ENCODE results near the gene PRDX1. TPM values are rescaled to one million over a fixed set of nuclear protein-coding genes. Genes with fewer than 3 reads are reported as not detected.

Gene PRDX1
- total RNA-seq, 1 experiment from 2014 or later, result 967 TPM

- Histone ChIP-seq H3K4me2 (ENCODE audit: low read length) (no peak overlapping the region), H3K27me3 (ENCODE audit: low read length) (no peaks in the 10 kb centered on the region), H3K79me2 (ENCODE audit: low read length) (no peaks in the 10 kb centered on the region), H3K9me3 (ENCODE audit: low read length) (no peaks in the 10 kb centered on the region), H3K9ac (ENCODE audit: low read length) (no peak overlapping the region), H3K36me3 (ENCODE audit: low read depth, low read length) (peaks cover 33% of the 10 kb centered on the region), H3F3A (ENCODE audit: low read length, unreplicated experiment) (no peaks in the 10 kb centered on the region), H3K4me3 (ENCODE audit: low read length) (no peak overlapping the region), H2AFZ (ENCODE audit: low read length) (no peak overlapping the region), H4K20me1 (ENCODE audit: low read length) (no peaks in the 10 kb centered on the region), H3K9me2 (replicated peaks; ENCODE audit: low read length) (no peaks in the 10 kb centered on the region), H3K4me1 (ENCODE audit: insufficient read depth, low read length) (no peaks in the 10 kb centered on the region), H3K27ac (ENCODE audit: low read length) (no peak overlapping the region)
- peak; percentile 91 for ATAC-seq
- BruUV-seq (replicated peaks), result no TSS peak
- intact Hi-C loops (cut with micrococcal nuclease), result loop anchor here (1.0 kb wide), 3 partner anchors 58 to 210 kb away; partner anchors contain the start of genes CCDC163 and MMACHC
- no peak for TF ChIP-seq EZH2 (IDR thresholded peaks at IDR 0.05; ENCODE audit: low read length, unreplicated experiment)
- peak; percentile 96 for TF ChIP-seq CTCF (conservative IDR thresholded peaks at IDR 0.05; ENCODE audit: low read depth, low read length)
- ChIA-PET POLR2A (ENCODE audit: unreplicated experiment) (interaction anchor here (1.1 kb wide), 1 partner anchor 48 kb away, joined by 4 read pairs; the partner anchor contains the start of gene PRDX1), CTCF (interaction anchor here (0.6 to 1.0 kb wide), 3 partner anchors 48 to 57 kb away, joined by 3 to 5 read pairs (median 5); partner anchors contain the start of gene PRDX1)
- peak; percentile 88 for DNase-seq
Observed at GRCh38 chr1:45569962-45570581, 48.4 kb upstream of the PRDX1 start.

- ChIA-PET POLR2A (ENCODE audit: unreplicated experiment) (interaction anchor here (1.1 kb wide), 1 partner anchor 48 kb away, joined by 4 read pairs; the partner anchor contains the start of gene PRDX1), CTCF (interaction anchor here (0.6 to 1.0 kb wide), 3 partner anchors 48 to 56 kb away, joined by 3 to 5 read pairs (median 5); partner anchors contain the start of gene PRDX1)
- ATAC-seq, result peak; percentile 14
- no peaks in the 10 kb centered on the region for H3F3A ChIP-seq (ENCODE audit: low read length, unreplicated experiment)
- H3K9me2 ChIP-seq (replicated peaks; ENCODE audit: low read length), result no peaks in the 10 kb centered on the region
- H3K27me3 ChIP-seq (ENCODE audit: low read length), result no peaks in the 10 kb centered on the region
- no TSS peak for BruUV-seq (replicated peaks)
- intact Hi-C loops (cut with micrococcal nuclease), result no loop called here
- no peak for DNase-seq
- TF ChIP-seq CTCF (conservative IDR thresholded peaks at IDR 0.05; ENCODE audit: low read depth, low read length), result no peak
- TF ChIP-seq EZH2phosphoT487 (IDR thresholded peaks at IDR 0.05; ENCODE audit: borderline replicate concordance, low read length), result no peak
- TF ChIP-seq EZH2 (IDR thresholded peaks at IDR 0.05; ENCODE audit: low read length, unreplicated experiment), result no peak
- H3K9ac ChIP-seq (ENCODE audit: low read length), result no peak overlapping the region
- no peaks in the 10 kb centered on the region for H4K20me1 ChIP-seq (ENCODE audit: low read length)
- no peak overlapping the region for H3K27ac ChIP-seq (ENCODE audit: low read length)
- H2AFZ ChIP-seq (ENCODE audit: low read length), result no peak overlapping the region
- H3K4me3 ChIP-seq (ENCODE audit: low read length), result no peak overlapping the region
- H3K4me1 ChIP-seq (ENCODE audit: insufficient read depth, low read length), result no peaks in the 10 kb centered on the region
- H3K4me2 ChIP-seq (ENCODE audit: low read length), result no peak overlapping the region
- H3K36me3 ChIP-seq (ENCODE audit: low read depth, low read length), result peaks cover 33% of the 10 kb centered on the region
- no peaks in the 10 kb centered on the region for H3K79me2 ChIP-seq (ENCODE audit: low read length)
- no peaks in the 10 kb centered on the region for H3K9me3 ChIP-seq (ENCODE audit: low read length)
Observed at GRCh38 chr1:45569571-45569961, 47.9 kb upstream of the PRDX1 start.

GRCh38 chr1:45568421-45568820 is 46.7 kb upstream of the PRDX1 start:
- CTCF ChIA-PET, result no interaction called here
- no peak overlapping the region for H3K4me2 ChIP-seq (ENCODE audit: low read length)
- TF ChIP-seq CTCF (conservative IDR thresholded peaks at IDR 0.05; ENCODE audit: low read depth, low read length), result no peak
- no peak for TF ChIP-seq EZH2 (IDR thresholded peaks at IDR 0.05; ENCODE audit: low read length, unreplicated experiment)
- TF ChIP-seq EZH2phosphoT487 (IDR thresholded peaks at IDR 0.05; ENCODE audit: borderline replicate concordance, low read length), result no peak
- no TSS peak for BruUV-seq (replicated peaks)
- no peaks in the 10 kb centered on the region for H3K9me2 ChIP-seq (replicated peaks; ENCODE audit: low read length)
- no peaks in the 10 kb centered on the region for H3K79me2 ChIP-seq (ENCODE audit: low read length)
- H3K27me3 ChIP-seq (ENCODE audit: low read length), result no peaks in the 10 kb centered on the region
- H3K9me3 ChIP-seq (ENCODE audit: low read length), result no peaks in the 10 kb centered on the region
- H3K36me3 ChIP-seq (ENCODE audit: low read depth, low read length), result peaks cover 33% of the 10 kb centered on the region
- no peak for DNase-seq
- H3F3A ChIP-seq (ENCODE audit: low read length, unreplicated experiment), result no peaks in the 10 kb centered on the region
- no peak overlapping the region for H3K27ac ChIP-seq (ENCODE audit: low read length)
- no peak overlapping the region for H2AFZ ChIP-seq (ENCODE audit: low read length)
- H3K9ac ChIP-seq (ENCODE audit: low read length), result no peak overlapping the region
- no peaks in the 10 kb centered on the region for H3K4me1 ChIP-seq (ENCODE audit: insufficient read depth, low read length)
- POLR2A ChIA-PET (ENCODE audit: unreplicated experiment), result no interaction called here
- intact Hi-C loops (cut with micrococcal nuclease), result no loop called here
- ATAC-seq, result no peak
- H4K20me1 ChIP-seq (ENCODE audit: low read length), result no peaks in the 10 kb centered on the region
- H3K4me3 ChIP-seq (ENCODE audit: low read length), result no peak overlapping the region
